HG02642 (cell line): ENCODE data around the gene SDK1.

ENCODE experiments used
- ATAC-seq: cut with Tn5 transposase; IDR thresholded peaks from one replicate; pipeline ENCODE4 v1.9.1; 2021; ENCODE audit warnings: mild to moderate bottlenecking; ENCODE audit not compliant: unreplicated experiment, poor library complexity

The SDK1 gene

DNA sequence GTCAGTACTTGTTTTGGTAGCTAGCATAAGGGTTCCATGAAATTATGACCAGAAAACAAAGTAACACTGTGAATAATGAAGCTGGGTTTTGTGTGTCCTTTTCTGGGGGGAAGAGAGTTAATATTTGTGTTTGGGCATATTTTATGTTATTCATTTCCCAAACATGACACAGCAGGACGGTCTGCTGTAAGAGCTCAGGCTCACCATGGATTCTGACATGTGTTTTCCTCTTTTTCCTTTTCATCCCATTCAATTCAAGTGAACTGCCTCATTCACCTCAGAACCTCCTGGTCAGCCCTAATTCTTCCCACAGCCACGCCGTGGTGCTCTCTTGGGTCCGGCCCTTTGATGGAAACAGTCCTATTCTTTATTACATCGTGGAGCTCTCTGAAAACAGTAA, 685.9 kb downstream of the SDK1 start:
- no peak for ATAC-seq

DNA sequence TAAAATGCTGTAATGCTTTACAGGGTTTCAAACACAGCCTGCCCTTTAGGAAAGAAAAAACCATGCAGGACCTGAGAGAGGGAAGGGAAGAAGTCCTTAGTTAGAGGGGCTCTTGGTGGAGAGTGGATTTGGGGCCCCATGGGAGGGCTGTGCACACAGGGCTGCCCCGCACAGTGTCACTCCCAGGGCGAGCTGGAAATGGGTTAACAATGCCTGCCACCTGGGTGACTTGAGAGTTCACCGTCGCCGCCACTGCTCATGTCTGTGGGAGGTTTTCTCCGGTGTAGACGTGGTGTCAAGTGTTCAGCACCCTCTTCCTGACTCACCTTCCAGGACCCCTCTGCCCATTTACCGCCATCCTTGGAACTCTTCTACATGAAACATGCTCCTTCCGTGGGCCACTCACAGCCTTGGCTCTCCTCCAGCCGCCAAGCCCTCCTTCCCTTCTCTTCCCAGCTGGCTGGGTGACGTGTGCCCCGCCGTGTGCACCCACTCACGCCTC, 686.4 kb downstream of the SDK1 start:
- ATAC-seq, result no peak

DNA sequence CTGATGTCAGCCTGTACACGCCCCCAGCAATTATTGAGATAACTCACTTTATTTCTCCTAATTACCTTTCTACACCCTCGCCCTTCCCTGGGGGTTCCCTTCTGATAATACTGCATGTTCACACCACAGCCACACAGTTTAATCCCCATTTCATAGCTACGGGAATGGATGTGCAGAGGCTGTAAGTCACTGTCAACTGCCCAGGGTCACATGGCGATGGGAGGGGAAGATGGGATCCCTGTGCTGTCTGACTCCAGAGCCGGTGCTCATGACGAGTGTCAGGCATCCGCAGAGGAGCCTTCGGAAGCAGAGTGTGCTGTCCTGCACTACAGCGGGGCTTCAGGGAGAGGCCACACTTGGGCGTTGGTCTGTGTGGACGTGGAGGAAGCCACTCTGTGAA, 688.7 kb downstream of the SDK1 start:
- no peak for ATAC-seq

DNA sequence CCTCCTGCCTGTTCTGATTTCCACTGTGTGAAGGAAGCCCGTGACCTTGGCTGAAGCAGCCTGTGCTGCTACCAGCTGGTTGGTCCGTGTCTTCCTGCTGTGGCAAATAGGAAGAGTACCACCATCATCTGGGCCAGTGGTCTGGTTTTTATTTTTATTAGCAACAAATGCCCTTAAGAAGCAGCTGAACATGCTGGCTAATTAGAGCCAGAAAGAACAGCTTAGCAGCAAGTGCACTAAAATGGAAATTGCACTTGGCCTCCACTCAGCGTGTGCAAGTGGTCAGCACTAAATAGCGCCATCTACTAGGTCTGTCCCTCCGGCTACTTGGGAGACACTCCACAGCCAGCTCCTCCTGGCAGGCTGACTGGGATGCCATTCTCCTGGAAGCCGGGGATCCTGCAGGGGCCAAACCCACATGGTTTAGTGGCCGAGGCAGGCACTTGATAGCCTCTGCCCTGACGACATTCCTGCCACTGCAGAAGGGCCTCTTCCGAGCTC, 690.7 kb downstream of the SDK1 start:
- no peak for ATAC-seq

- no peak for ATAC-seq
Observed at GRCh38 chr7:3992841-3993240, 691.8 kb downstream of the SDK1 start.

GRCh38 chr7:3994764-3995163, 693.7 kb downstream of the SDK1 start:
- no peak for ATAC-seq

DNA sequence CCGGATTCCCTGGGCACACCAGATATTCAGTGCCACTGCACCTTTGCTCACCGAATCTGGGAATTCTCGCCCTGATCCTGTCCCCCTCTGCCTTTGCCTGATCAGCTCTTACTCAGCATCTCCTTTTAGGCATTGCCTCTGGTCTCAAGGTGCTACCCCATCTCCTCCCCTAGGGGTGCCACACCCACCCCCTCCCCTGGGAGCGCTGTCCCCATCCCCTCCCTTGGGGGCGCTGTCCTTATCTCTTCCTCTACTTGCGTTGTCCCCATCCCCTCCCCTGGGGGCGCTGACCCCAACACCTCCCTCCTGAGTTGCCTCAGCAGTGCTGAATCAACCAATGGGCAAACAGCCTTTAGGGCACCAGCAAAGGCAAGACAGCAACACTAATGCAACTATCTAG, 694.1 kb downstream of the SDK1 start:
- no peak for ATAC-seq

DNA sequence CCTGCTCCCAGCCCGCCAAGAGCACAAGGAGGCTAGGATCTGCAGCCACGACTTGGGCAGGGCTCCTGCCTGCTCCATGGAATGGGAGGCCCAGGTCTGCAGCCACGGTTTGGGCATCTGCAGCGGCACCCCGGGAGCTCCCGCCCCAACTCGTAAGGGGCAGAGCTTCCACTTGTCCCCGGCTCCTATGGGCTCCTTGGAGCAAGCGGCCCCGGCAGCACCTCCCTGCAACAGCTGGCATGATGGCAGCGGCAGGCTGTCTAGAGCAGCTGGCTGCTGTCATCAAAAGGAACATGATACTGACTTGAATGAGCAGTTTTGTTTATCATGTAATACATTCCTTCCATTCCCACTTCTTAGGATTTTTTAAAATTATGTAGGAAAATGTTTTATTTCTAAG, 697.0 kb downstream of the SDK1 start:
- ATAC-seq, result no peak

GRCh38 chr7:4000139-4000538, 699.1 kb downstream of the SDK1 start:
- ATAC-seq, result no peak

DNA sequence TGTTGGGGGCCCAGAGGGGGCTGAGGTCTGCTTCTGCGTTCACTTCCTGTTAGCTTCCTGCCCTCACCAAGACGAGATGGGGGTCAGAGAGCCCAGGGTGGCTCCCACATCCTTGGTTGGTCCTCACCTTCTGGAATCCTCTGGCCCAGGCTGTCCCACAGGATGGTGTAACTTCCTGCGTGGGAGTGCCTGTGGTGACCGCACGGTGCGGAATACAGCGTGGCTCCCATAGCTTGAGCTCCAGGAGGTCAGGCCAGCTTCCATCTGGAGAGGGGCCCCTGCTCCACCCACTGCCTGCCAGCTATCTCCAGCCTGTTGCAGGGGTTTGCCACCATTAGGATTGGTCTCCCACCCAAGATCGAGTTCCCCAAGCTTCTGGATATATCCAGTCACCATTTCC, 699.9 kb downstream of the SDK1 start:
- no peak for ATAC-seq

DNA sequence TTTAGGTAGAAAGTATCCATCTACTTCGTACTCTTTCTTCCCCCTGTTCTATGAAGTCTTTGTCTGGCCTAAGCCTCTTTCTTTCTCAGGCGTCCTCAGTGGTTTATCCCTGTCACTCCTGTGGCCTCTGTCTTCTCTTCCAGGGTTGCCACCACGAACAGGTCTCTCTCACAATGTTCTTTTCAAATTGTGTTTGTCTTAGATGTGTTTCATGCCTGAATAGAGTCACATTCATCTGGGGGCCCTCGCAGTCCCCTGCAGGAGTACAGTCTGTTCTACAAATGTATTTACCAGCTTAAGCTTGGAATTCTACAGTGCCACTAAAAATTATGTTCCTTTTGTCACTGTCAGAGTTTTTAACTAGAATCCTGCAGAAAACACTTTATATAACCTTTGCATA, 700.7 kb downstream of the SDK1 start:
- no peak for ATAC-seq

- ATAC-seq, result no peak
Observed at GRCh38 chr7:4003503-4003902, 702.5 kb downstream of the SDK1 start.

DNA sequence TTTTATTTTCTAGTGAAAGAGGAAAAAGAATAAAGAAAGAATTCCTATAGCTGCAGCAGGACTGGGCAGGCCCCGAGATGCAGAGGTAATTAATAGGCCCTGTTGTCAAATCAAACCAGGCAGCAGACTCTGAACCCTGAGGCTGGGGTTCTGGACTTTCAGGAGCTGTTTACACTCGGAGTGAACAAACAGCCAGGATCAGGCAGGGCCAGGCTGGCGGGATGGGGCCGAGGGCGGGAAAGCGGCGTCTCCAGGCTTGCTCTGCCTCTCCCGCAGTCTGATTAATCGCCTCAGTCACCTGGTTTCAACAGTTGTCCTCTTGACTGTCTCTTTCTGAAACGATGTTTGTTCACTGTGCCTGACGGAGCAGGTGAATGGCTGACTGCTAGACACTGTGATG, 705.6 kb downstream of the SDK1 start:
- ATAC-seq, result no peak

- ATAC-seq, result no peak
Observed at GRCh38 chr7:4009211-4010060, 708.4 kb downstream of the SDK1 start.

- no peak for ATAC-seq
Observed at GRCh38 chr7:4010061-4010605, 709.1 kb downstream of the SDK1 start.

GRCh38 chr7:4010923-4011656, 710.0 kb downstream of the SDK1 start:
- ATAC-seq, result no peak

DNA sequence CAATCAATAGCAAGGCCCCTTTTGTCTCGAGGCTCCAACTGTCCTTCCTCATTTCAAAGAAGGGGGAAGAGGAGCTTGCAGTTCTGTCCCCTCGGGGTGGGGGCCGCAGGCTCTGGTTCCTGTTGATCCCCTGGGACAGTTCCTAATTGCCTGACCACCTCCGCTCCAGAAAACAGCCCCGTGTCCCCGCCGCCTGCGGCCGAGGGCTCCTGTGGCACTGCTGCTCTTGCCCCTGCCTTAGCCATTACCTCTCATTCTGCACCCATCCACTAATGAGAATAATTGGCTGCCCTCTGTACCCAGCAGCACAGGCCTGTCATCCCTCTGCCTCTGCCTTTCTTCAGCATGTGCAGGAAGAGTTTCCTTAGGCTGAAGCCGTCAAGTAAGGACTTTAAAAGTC, 712.7 kb downstream of the SDK1 start:
- ATAC-seq, result no peak

GRCh38 chr7:4014346-4015050, 713.4 kb downstream of the SDK1 start:
- ATAC-seq, result no peak

DNA sequence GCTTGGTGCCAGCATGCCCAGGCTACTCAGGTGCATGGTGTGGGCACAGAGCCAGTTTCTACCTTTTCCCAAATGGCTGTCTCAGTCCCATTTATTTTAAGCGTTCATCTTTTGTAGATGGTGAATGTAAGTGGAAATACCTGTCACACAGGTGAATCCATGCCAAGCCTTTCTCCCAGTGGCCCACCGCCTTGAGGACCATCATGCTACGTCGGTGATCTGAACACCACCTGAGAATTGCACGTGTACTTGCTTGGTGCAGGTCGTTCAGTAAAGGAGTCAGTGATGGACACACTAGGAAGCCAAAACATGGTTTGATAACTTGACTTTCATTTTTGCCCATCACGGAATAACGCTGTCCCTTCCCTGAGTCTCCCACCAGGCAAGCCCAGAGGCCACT, 714.3 kb downstream of the SDK1 start:
- ATAC-seq, result no peak

- ATAC-seq, result no peak
Observed at GRCh38 chr7:4015996-4016395, 714.9 kb downstream of the SDK1 start.

- ATAC-seq, result no peak
Observed at GRCh38 chr7:4017081-4017480, 716.0 kb downstream of the SDK1 start.
